Stimulated activated CD8-positive, alpha-beta memory T cell treated with anti-CD3 and anti-CD28 coated beads, Interleukin-4, amount 100 ng/mL, for 48 hours (primary cell): ENCODE results near the gene ELP4.
"Not testable (repeated sequence)": the region's sequence is repeated elsewhere in the genome, so short reads cannot be mapped to it uniquely, and the experiment has no call there.

Experiments
- DNase-seq: peaks from one replicate; pipeline ENCODE4 v3.0.0-alpha.2; 2020

Gene ELP4

DNA sequence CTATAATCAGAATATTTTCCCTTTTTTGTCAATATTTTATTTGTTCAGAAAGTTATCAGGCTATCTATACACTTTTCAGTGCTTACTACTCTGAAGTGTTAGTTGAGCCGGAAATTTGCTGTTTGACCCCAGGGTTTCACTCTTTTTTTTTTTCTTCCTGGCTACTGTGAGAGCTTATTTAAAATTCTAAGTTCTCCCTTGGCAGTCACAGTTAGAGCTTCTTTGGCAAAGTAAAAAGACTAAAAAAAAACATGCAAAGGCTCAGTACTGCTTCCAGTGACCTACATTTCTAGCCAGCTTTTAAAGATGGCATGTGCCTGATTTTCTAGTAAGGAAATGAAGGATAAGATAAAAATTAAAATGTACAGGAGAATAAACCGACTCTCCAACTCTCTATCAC, 48.4 kb downstream of the ELP4 start:
- DNase-seq: no peak

GRCh38 chr11:31560842-31561476, 51.4 kb downstream of the ELP4 start:
- no peak for DNase-seq

DNA sequence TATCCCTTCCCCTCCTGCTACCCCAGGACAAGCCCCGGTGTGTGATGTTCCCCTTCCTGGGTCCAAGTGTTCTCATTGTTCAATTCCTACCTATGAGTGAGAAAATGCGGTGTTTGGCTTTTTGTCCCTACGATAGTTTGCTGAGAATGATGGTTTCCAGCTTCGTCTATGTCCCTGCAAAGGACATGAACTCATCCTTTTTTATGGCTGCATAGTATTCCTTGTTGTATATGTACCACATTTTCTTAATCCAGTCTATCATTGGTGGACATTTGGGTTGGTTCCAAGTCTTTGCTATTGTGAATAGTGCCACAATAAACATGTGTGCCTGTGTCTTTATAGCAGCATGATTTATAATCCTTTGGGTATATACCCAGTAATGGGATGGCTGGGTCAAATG, 55.0 kb downstream of the ELP4 start:
- not testable (repeated sequence) for DNase-seq

DNA sequence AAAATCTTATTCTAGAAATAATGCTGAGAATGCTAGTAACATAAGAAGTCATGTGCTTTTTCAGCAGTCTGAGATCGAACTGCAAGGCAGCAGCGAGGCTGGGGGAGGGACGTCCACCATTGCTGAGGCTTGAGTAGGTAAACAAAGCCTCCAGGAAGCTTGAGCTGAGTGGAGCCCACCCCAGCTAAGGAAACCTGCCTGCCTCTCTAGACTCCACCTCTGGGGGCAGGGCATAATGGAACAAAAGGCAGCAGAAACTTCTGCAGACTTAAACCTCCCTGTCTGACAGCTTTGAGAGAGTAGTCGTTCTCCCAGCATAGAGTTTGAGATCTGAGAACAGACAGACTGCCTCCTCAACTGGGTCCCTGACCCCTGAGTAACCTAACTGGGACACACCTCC, 64.6 kb downstream of the ELP4 start:
- DNase-seq: not testable (repeated sequence)

GRCh38 chr11:31575764-31576163, 66.2 kb downstream of the ELP4 start:
- DNase-seq: not testable (repeated sequence)

- not testable (repeated sequence) for DNase-seq
Measured at GRCh38 chr11:31579412-31579811, 69.8 kb downstream of the ELP4 start.

- DNase-seq: no peak
Measured at GRCh38 chr11:31582697-31583096, 73.1 kb downstream of the ELP4 start.

DNA sequence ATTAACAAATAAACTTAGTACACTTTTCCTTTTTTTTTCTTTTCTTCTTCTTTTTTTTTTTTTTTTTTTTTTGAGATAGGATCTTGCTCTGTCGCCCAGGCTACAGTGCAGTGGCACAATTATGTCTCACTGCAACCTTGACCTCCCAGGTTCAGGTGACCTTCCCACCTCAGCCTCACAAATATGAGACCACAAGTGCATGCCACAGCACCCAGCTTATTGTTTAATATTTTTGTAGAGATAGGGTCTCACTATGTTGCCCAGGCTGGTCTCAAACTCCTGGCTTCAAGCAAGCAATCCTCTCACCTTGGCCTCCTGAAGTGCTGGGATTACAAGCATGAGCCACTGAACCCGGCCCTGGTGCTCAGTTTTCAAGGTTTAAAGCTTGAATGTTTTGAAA, 88.9 kb downstream of the ELP4 start:
- DNase-seq: no peak

- no peak for DNase-seq
Measured at GRCh38 chr11:31601635-31602282, 92.2 kb downstream of the ELP4 start.

DNA sequence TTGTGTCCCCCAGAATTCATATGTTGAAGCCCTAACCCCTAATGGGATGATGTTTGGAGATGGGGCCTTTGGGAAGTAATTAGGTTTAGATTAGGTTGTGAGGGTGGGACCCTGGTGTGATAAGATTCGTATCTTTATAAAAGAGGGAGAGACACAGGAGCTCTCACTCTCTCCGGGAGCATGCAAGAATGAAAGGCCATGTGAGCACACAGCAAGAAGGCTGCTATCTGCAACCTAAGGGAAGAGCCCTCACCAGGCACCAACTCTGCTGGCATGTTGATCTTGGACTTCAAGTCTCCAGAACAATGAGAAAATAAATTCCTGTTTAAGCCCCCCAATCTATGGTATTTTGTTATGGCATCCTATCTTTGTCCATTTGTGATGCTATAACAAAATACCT, 97.3 kb downstream of the ELP4 start:
- no peak for DNase-seq

GRCh38 chr11:31607914-31608313, 98.3 kb downstream of the ELP4 start:
- no peak for DNase-seq

DNA sequence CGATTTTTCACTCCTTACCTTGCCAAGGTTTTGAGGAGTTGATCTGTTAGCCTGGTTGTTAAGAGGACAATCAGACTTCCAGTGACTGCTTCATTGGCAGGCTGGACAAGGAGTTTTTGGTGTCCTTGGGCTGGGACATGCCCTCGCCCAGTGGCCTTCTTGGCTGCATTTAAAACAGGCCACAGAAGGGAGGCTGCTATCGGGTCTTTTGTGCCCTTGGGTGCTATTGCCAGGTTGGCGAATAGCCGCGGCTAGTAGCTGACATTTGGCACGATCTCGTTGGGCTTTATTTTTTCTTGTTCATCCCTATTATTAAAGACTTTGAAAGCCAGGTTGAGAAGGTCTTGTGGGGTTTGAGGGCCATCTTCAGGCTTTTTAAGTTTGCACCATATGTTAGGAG, 99.4 kb downstream of the ELP4 start:
- DNase-seq: no peak

- DNase-seq: no peak
Measured at GRCh38 chr11:31610544-31610943, 101.0 kb downstream of the ELP4 start.

DNA sequence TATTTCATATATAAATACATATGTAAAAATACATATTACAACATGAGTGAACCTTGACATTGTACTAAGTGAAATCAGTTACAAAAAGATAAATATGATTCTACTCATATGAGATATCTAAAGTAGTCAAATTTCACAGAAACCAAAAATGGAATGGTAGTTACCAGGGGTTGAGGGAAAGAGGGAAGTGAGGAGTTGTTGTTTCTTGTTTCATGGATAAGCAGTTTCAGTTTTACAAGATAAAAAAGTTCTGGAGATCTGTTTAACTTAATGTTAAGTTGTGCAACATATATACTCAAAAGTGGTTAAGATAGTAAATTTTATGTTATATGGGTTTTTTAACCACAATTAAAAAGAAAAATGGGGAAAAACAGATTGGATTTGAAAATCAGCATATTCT, 107.7 kb downstream of the ELP4 start:
- no peak for DNase-seq

GRCh38 chr11:31619980-31620379, 110.4 kb downstream of the ELP4 start:
- DNase-seq: no peak

- no peak for DNase-seq
Measured at GRCh38 chr11:31620434-31620833, 110.9 kb downstream of the ELP4 start.

DNA sequence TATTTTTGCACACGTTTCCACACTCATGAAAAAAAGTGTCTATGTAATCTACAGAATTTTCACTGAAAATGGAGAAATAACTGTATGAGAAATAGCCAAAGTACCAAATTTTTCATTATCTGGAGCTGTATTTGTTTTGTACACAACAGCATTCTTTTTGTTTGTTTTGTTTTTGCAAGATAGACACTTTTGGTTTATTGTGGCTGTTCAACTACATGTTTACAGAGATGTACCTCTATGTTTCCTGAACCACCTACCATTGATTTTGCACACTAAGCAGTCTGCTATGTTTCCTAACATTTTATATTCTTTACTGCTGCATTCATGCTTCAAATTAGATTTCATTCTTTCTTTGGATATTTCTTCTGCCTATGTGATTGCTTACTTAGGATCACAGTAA, 116.3 kb downstream of the ELP4 start:
- no peak for DNase-seq

DNA sequence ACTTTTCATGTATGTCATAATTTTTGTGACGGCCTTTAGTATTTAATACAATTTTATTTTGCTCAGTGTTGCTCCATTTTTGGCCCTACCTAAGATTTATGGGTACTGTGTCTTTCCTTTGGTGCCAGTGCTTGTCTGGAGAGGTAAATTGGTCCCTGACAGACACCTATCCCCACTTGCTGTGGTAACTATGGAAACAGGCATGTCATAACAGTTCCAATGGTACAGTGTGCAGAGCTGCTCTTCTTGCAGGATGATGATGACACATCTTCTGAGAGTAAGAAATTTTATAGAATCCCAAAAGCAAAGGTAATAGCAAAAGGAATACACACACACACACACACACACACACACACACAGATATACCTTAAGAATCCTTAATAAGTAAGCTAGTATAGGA, 118.5 kb downstream of the ELP4 start:
- no peak for DNase-seq

DNA sequence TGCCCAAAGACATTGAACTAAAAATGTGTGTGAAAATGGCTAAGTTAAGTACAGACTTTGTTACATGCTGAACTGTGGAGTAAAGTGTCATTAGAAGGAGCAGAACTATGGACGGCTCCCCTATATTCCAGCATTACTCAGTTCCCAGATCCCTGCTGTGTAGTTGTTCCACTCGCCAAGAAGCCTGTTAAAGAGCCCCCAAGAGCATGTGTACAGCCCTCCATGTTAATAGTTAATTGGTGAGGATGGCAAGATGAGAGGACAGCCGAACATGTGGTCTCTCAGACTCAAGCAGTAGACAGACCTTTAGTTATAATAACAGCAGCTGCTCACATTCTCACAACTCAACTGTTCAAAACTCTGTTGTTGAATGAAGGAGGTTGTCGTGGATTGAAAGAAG, 127.4 kb downstream of the ELP4 start:
- no peak for DNase-seq

DNA sequence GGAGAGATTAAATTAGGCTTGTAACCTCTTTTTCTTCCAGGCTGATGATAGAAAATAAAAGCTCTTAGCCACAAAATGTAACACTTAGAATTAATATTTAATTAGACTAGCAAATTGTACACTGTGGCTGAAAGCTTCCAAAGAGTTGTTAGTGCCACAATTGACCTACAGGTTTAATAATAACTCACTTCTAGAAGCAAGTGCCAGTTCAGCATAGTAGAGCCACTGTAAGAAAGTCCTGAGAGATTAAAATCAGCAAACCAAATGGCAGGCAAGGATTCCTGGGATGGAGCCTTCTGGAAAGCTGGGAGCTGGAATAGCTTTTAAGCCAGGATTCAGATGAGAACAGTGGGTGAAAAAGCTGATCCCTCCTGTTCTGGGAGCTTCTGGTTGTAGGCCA, 131.0 kb downstream of the ELP4 start:
- DNase-seq: no peak

DNA sequence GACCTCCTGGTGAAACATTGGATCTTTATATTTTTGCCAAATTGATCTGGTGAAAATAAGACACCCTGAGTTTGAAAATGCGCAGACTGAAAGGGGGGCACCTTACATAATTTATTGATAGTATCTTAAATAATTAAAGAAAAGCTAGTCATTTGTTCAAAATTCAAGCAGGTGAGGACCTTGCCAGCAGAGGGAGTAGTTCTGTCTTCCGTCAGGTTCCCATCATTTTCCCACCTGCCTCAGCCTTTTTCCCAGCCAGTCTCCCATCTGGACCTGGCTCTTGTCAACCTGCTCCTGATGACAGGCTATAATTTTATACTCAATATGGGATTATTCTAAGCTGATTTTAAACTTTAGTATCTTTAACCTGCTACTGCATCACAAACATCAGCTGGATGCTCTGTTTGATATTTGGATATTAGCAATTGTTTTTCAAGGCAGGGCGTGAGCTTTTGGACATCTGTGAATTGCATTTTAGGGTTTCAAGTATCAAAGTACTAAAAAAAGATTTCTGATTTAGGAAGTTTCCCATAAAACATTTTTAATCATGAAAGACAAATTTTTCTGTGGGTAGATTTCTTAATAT, 132.0 kb downstream of the ELP4 start:
- no peak for DNase-seq

- no peak for DNase-seq
Measured at GRCh38 chr11:31643857-31644256, 134.3 kb downstream of the ELP4 start.

DNA sequence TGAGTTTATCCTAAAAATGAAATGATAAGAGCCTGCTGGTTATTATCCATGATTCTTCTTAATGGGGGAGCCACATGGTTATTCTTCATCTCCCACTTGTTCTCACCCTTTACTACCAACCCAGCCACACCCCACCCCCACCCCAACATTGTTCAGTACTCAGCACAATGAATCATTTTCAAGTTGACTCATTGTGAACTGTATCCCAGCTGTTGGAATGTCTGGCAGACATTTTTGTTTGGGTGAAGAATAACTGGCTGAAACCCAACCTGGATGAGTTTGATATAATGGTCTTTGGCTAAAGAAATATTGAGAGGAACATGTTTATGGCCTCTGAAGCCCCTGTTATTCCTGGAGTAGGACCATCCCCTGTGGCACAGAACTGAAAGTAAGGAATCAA, 136.2 kb downstream of the ELP4 start:
- no peak for DNase-seq

DNA sequence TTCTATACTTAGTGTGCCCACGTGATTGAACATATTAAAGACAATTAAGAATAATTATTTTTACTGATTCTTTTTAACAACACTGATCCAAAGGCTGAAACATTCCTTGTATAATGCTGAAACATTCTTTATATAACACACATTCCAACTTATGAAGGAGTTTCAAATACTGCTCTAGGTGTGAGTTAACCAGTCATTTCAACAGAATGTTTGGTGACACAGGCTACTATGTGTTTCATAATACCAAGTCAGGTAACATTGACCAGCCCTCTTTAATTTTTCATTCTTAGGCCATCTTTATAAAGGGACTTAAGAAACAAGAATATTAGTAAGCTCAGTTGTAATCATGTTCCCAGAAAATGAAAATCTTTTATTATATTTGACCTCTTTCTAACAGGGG, 136.6 kb downstream of the ELP4 start:
- DNase-seq: no peak
